Measurements from ENCODE around the gene PSMB7.

PSMB7 gene

GRCh38 chr9:124395826-124396225, 19.4 kb downstream of the PSMB7 start:
- TF ChIP-seq EZH2 (optimal IDR thresholded peaks at IDR 0.05; ENCODE audit: low read depth, low read length): no peak
- TF ChIP-seq EZH2phosphoT487 (IDR thresholded peaks at IDR 0.05; ENCODE audit: low read length): no peak
- TF ChIP-seq CTCF (IDR thresholded peaks at IDR 0.05; ENCODE audit: low read length): no peak
- no peaks in the 10 kb centered on the region for H3F3A ChIP-seq (ENCODE audit: insufficient read depth, low read length)
- no peaks in the 10 kb centered on the region for H3K4me1 ChIP-seq (ENCODE audit: low read length)
- peaks cover 31% of the 10 kb centered on the region for H4K20me1 ChIP-seq (ENCODE audit: insufficient read depth, low read length)
- H3K9ac ChIP-seq (ENCODE audit: low read length): no peak overlapping the region
- H3K36me3 ChIP-seq (replicated peaks; ENCODE audit: insufficient read depth, low read length): no peaks in the 10 kb centered on the region; the same call in 1 of the 2 replicates
- H3K4me2 ChIP-seq (ENCODE audit: low read depth, low read length): no peak overlapping the region
- DNase-seq: no peak
- H3K4me3 ChIP-seq (ENCODE audit: low read length): no peak overlapping the region
- H3K79me2 ChIP-seq (ENCODE audit: low read length): peaks cover 100% of the 10 kb centered on the region
- no peak overlapping the region for H3K27ac ChIP-seq (ENCODE audit: low read length)
- H2AFZ ChIP-seq (ENCODE audit: low read length): no peak overlapping the region
- H3K27me3 ChIP-seq (replicated peaks; ENCODE audit: insufficient read depth, low read length): no peaks in the 10 kb centered on the region
- no peaks in the 10 kb centered on the region for H3K9me2 ChIP-seq (replicated peaks; ENCODE audit: insufficient read depth, low read length)
- no peaks in the 10 kb centered on the region for H3K9me3 ChIP-seq (replicated peaks; ENCODE audit: insufficient read depth, low read length)

GRCh38 chr9:124394596-124394995, 20.6 kb downstream of the PSMB7 start:
- H3K79me2 ChIP-seq (ENCODE audit: low read length): peaks cover 100% of the 10 kb centered on the region
- H3K27me3 ChIP-seq (replicated peaks; ENCODE audit: insufficient read depth, low read length): no peaks in the 10 kb centered on the region
- H2AFZ ChIP-seq (ENCODE audit: low read length): no peak overlapping the region
- TF ChIP-seq CTCF (IDR thresholded peaks at IDR 0.05; ENCODE audit: low read length) (no peak), EZH2 (optimal IDR thresholded peaks at IDR 0.05; ENCODE audit: low read depth, low read length) (no peak), EZH2phosphoT487 (IDR thresholded peaks at IDR 0.05; ENCODE audit: low read length) (no peak)
- H3K9me2 ChIP-seq (replicated peaks; ENCODE audit: insufficient read depth, low read length): no peaks in the 10 kb centered on the region
- H4K20me1 ChIP-seq (ENCODE audit: insufficient read depth, low read length): peaks cover 31% of the 10 kb centered on the region
- H3K9ac ChIP-seq (ENCODE audit: low read length): no peak overlapping the region
- no peak overlapping the region for H3K4me3 ChIP-seq (ENCODE audit: low read length)
- no peaks in the 10 kb centered on the region for H3K9me3 ChIP-seq (replicated peaks; ENCODE audit: insufficient read depth, low read length)
- no peaks in the 10 kb centered on the region for H3F3A ChIP-seq (ENCODE audit: insufficient read depth, low read length)
- DNase-seq: no peak
- H3K36me3 ChIP-seq (replicated peaks; ENCODE audit: insufficient read depth, low read length): no peaks in the 10 kb centered on the region; the same call in 1 of the 2 replicates
- no peaks in the 10 kb centered on the region for H3K4me1 ChIP-seq (ENCODE audit: low read length)
- H3K4me2 ChIP-seq (ENCODE audit: low read depth, low read length): no peak overlapping the region
- H3K27ac ChIP-seq (ENCODE audit: low read length): no peak overlapping the region

- DNase-seq: no peak
- Histone ChIP-seq H3K36me3 (replicated peaks; ENCODE audit: insufficient read depth, low read length) (no peaks in the 10 kb centered on the region; the same call in 1 of the 2 replicates), H2AFZ (ENCODE audit: low read length) (no peak overlapping the region), H3K9ac (ENCODE audit: low read length) (no peak overlapping the region), H3K4me2 (ENCODE audit: low read depth, low read length) (no peak overlapping the region), H3K27ac (ENCODE audit: low read length) (no peak overlapping the region), H4K20me1 (ENCODE audit: insufficient read depth, low read length) (peaks cover 35% of the 10 kb centered on the region), H3K79me2 (ENCODE audit: low read length) (peaks cover 100% of the 10 kb centered on the region), H3K27me3 (replicated peaks; ENCODE audit: insufficient read depth, low read length) (no peaks in the 10 kb centered on the region), H3K9me2 (replicated peaks; ENCODE audit: insufficient read depth, low read length) (no peaks in the 10 kb centered on the region), H3K4me3 (ENCODE audit: low read length) (no peak overlapping the region), H3K4me1 (ENCODE audit: low read length) (no peaks in the 10 kb centered on the region), H3F3A (ENCODE audit: insufficient read depth, low read length) (no peaks in the 10 kb centered on the region), H3K9me3 (replicated peaks; ENCODE audit: insufficient read depth, low read length) (no peaks in the 10 kb centered on the region)
- TF ChIP-seq EZH2phosphoT487 (IDR thresholded peaks at IDR 0.05; ENCODE audit: low read length) (no peak), EZH2 (optimal IDR thresholded peaks at IDR 0.05; ENCODE audit: low read depth, low read length) (no peak), CTCF (IDR thresholded peaks at IDR 0.05; ENCODE audit: low read length) (no peak)
Observed at GRCh38 chr9:124394167-124394566, 21.1 kb downstream of the PSMB7 start.

All from MM.1S (cell line).